ENCODE data around the gene POU3F1.

DNA sequence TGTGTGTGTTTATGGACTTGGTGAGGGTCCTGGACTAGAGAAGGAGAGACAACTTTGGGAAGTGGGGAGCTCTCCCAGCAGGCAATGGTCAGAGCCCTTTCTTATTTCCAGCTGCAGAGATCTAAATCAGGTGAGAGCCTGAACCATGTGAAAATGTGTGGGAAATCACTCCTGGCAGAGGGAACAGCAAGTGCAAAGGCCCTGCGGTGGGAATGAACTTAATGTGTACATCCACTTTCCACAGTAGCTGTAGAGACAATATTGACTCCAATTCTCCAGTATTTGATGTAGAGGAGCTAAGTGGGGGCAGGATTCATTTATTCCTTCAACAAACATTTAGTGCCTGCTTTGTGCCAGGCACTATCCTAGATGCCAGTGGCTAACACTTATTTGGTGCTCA lies 14.7 kb upstream of the POU3F1 start:
- TF ChIP-seq, protein P1, sequence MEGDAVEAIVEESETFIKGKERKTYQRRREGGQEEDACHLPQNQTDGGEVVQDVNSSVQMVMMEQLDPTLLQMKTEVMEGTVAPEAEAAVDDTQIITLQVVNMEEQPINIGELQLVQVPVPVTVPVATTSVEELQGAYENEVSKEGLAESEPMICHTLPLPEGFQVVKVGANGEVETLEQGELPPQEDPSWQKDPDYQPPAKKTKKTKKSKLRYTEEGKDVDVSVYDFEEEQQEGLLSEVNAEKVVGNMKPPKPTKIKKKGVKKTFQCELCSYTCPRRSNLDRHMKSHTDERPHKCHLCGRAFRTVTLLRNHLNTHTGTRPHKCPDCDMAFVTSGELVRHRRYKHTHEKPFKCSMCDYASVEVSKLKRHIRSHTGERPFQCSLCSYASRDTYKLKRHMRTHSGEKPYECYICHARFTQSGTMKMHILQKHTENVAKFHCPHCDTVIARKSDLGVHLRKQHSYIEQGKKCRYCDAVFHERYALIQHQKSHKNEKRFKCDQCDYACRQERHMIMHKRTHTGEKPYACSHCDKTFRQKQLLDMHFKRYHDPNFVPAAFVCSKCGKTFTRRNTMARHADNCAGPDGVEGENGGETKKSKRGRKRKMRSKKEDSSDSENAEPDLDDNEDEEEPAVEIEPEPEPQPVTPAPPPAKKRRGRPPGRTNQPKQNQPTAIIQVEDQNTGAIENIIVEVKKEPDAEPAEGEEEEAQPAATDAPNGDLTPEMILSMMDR (conservative IDR thresholded peaks at IDR 0.05) = no peak
- no peak for TF ChIP-seq ZFX (IDR thresholded peaks at IDR 0.05)

All from C4-2B (cell line).